Neural progenitor cell (in vitro differentiated cells): ENCODE data around the gene UBE2L6. TPM values are rescaled to one million over a fixed set of nuclear protein-coding genes. Genes with fewer than 3 reads are reported as not detected.

Experiments
- DNase-seq: peaks from one replicate; pipeline ENCODE4 v3.0.0-alpha.2; 2016; ENCODE audit warnings: low spot score
- H2AFZ ChIP-seq: fragments of 200-600 bp; sonication (generic); replicated peaks from 2 replicates; pipeline ENCODE4 v1.6.1; 2016; ENCODE audit warnings: antibody characterized with exemption
- H3F3A ChIP-seq: fragments of 200-600 bp; sonication (generic); 2 replicates; pipeline ENCODE4 v1.6.1; 2016; ENCODE audit warnings: antibody characterized with exemption, low read depth
- H3K27ac ChIP-seq: fragments of 200-600 bp; sonication (generic); 2 replicates; pipeline ENCODE4 v1.5.1; 2016; ENCODE audit warnings: mild to moderate bottlenecking
- H3K27me3 ChIP-seq: fragments of 200-600 bp; sonication (generic); 2 replicates; pipeline ENCODE4 v1.6.1; 2016; ENCODE audit warnings: mild to moderate bottlenecking, moderate library complexity
- H3K36me3 ChIP-seq: fragments of 200-600 bp; sonication (generic); 2 replicates; pipeline ENCODE4 v1.5.1; 2016
- H3K4me1 ChIP-seq: fragments of 200-600 bp; sonication (generic); 2 replicates; pipeline ENCODE4 v1.6.1; 2016; ENCODE audit warnings: mixed run types
- H3K4me2 ChIP-seq: fragments of 200-600 bp; sonication (generic); 2 replicates; pipeline ENCODE4 v1.6.1; 2016
- H3K4me3 ChIP-seq: fragments of 200-600 bp; sonication (generic); 2 replicates; pipeline ENCODE4 v1.5.1; 2016
- H3K79me2 ChIP-seq: fragments of 200-600 bp; sonication (generic); 2 replicates; pipeline ENCODE4 v1.6.1; 2016; ENCODE audit warnings: low read depth
- H3K9ac ChIP-seq: fragments of 200-600 bp; sonication (generic); 2 replicates; pipeline ENCODE4 v1.6.1; 2016
- H3K9me3 ChIP-seq: fragments of 200-600 bp; sonication (generic); 2 replicates; pipeline ENCODE4 v1.5.1; 2016; ENCODE audit warnings: low read depth
- H4K20me1 ChIP-seq: fragments of 200-600 bp; sonication (generic); 2 replicates; pipeline ENCODE4 v1.6.1; 2016; ENCODE audit warnings: low read depth
- H3K27ac Mint-ChIP-seq: 3 replicates; pipeline ENCODE4 v1.8.0; 2021; ENCODE audit warnings: mixed read lengths
- H3K27me3 Mint-ChIP-seq: 2 replicates; pipeline ENCODE4 v1.8.0; 2022; ENCODE audit warnings: low read depth, mild to moderate bottlenecking, inconsistent platforms, moderate library complexity, mixed read lengths; ENCODE audit not compliant: insufficient read depth
- H3K36me3 Mint-ChIP-seq: 3 replicates; pipeline ENCODE4 v1.8.0; 2021; ENCODE audit warnings: mixed read lengths
- H3K4me1 Mint-ChIP-seq: 3 replicates; pipeline ENCODE4 v1.8.0; 2021; ENCODE audit warnings: mixed read lengths
- H3K4me3 Mint-ChIP-seq: 3 replicates; pipeline ENCODE4 v1.8.0; 2021; ENCODE audit warnings: mild to moderate bottlenecking, moderate library complexity, mixed read lengths
- H3K9me3 Mint-ChIP-seq: 3 replicates; pipeline ENCODE4 v1.8.0; 2020; ENCODE audit warnings: mixed read lengths
- EZH2 ChIP-seq: fragments of 200-600 bp; sonication (generic); IDR thresholded peaks from 2 replicates; pipeline ENCODE4 v1.6.1; 2017; ENCODE audit warnings: antibody characterized with exemption, mild to moderate bottlenecking, moderate library complexity
- EZH2phosphoT487 ChIP-seq: fragments of 200-600 bp; sonication (generic); IDR thresholded peaks from 2 replicates; pipeline ENCODE4 v1.6.1; 2017; ENCODE audit warnings: antibody characterized with exemption
- total RNA-seq: library from RNA; depleted of rRNA; stranded (reverse); fragments of >200 nt; gene quantifications from 2 replicates; pipeline ENCODE4 v1.2.3, GENCODE V29; 2015; ENCODE audit warnings: low replicate concordance
- TF ChIP-seq, protein P1 (sequence below): fragments of 200-600 bp; sonication (generic); IDR thresholded peaks from 2 replicates; pipeline ENCODE4 v1.5.1; 2017; ENCODE audit warnings: antibody characterized with exemption, mild to moderate bottlenecking

The UBE2L6 gene
- total RNA-seq, 1 donor from 2014 or later, result 76.2 TPM

- no peak for DNase-seq
- H3K27ac ChIP-seq, result peak overlapping the region; percentile 97
- H3F3A ChIP-seq, result peaks cover 45% of the 10 kb centered on the region
- H3K4me1 ChIP-seq, result peaks cover 50% of the 10 kb centered on the region
- no peaks in the 10 kb centered on the region for H3K9me3 ChIP-seq
- H3K36me3 ChIP-seq, result no peaks in the 10 kb centered on the region
- Mint-ChIP-seq H3K27me3 (peaks cover 6% of the 10 kb centered on the region), H3K4me1 (peaks cover 58% of the 10 kb centered on the region), H3K36me3 (peaks cover 9% of the 10 kb centered on the region), H3K9me3 (no peaks in the 10 kb centered on the region), H3K27ac (no peak overlapping the region), H3K4me3 (peak overlapping the region; percentile 60)
- H3K79me2 ChIP-seq, result peaks cover 20% of the 10 kb centered on the region
- H3K4me3 ChIP-seq, result no peak overlapping the region
- no peak for TF ChIP-seq EZH2phosphoT487
- H3K4me2 ChIP-seq, result peak overlapping the region; percentile 76
- no peak overlapping the region for H2AFZ ChIP-seq
- H4K20me1 ChIP-seq, result no peaks in the 10 kb centered on the region
- H3K27me3 ChIP-seq, result no peaks in the 10 kb centered on the region
- no peak overlapping the region for H3K9ac ChIP-seq
Measured at GRCh38 chr11:57596266-57596885, 28.9 kb upstream of the UBE2L6 start.

GRCh38 chr11:57588046-57588710 lies 20.7 kb upstream of the UBE2L6 start:
- Histone ChIP-seq H3K4me3 (no peak overlapping the region), H4K20me1 (no peaks in the 10 kb centered on the region), H3K79me2 (no peaks in the 10 kb centered on the region), H3K9me3 (no peaks in the 10 kb centered on the region), H3K9ac (no peak overlapping the region), H3K36me3 (no peaks in the 10 kb centered on the region), H3F3A (peaks cover 20% of the 10 kb centered on the region), H3K27me3 (no peaks in the 10 kb centered on the region), H3K4me1 (peaks cover 23% of the 10 kb centered on the region), H2AFZ (no peak overlapping the region), H3K4me2 (no peak overlapping the region), H3K27ac (no peak overlapping the region)
- Mint-ChIP-seq H3K9me3 (peaks cover 22% of the 10 kb centered on the region), H3K27me3 (peaks cover 7% of the 10 kb centered on the region), H3K4me3 (no peak overlapping the region), H3K27ac (no peak overlapping the region), H3K4me1 (peaks cover 36% of the 10 kb centered on the region), H3K36me3 (peaks cover 7% of the 10 kb centered on the region)
- DNase-seq, result no peak
- TF ChIP-seq EZH2 (no peak), EZH2phosphoT487 (no peak)
- TF ChIP-seq, protein P1, sequence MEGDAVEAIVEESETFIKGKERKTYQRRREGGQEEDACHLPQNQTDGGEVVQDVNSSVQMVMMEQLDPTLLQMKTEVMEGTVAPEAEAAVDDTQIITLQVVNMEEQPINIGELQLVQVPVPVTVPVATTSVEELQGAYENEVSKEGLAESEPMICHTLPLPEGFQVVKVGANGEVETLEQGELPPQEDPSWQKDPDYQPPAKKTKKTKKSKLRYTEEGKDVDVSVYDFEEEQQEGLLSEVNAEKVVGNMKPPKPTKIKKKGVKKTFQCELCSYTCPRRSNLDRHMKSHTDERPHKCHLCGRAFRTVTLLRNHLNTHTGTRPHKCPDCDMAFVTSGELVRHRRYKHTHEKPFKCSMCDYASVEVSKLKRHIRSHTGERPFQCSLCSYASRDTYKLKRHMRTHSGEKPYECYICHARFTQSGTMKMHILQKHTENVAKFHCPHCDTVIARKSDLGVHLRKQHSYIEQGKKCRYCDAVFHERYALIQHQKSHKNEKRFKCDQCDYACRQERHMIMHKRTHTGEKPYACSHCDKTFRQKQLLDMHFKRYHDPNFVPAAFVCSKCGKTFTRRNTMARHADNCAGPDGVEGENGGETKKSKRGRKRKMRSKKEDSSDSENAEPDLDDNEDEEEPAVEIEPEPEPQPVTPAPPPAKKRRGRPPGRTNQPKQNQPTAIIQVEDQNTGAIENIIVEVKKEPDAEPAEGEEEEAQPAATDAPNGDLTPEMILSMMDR, result no peak

- Histone ChIP-seq H3K4me1 (peaks cover 23% of the 10 kb centered on the region), H3K36me3 (no peaks in the 10 kb centered on the region), H2AFZ (no peak overlapping the region), H4K20me1 (no peaks in the 10 kb centered on the region), H3K4me2 (no peak overlapping the region), H3K27ac (no peak overlapping the region), H3K9ac (no peak overlapping the region), H3K4me3 (no peak overlapping the region), H3K79me2 (no peaks in the 10 kb centered on the region), H3K9me3 (no peaks in the 10 kb centered on the region), H3F3A (peaks cover 20% of the 10 kb centered on the region), H3K27me3 (no peaks in the 10 kb centered on the region)
- peaks cover 22% of the 10 kb centered on the region for H3K9me3 Mint-ChIP-seq
- H3K27me3 Mint-ChIP-seq, result peaks cover 7% of the 10 kb centered on the region
- H3K27ac Mint-ChIP-seq, result no peak overlapping the region
- peaks cover 31% of the 10 kb centered on the region for H3K4me1 Mint-ChIP-seq
- H3K36me3 Mint-ChIP-seq, result peaks cover 7% of the 10 kb centered on the region
- TF ChIP-seq EZH2, result no peak
- TF ChIP-seq, protein P1, result no peak
- TF ChIP-seq EZH2phosphoT487, result no peak
- no peak for DNase-seq
- H3K4me3 Mint-ChIP-seq, result no peak overlapping the region
Measured at GRCh38 chr11:57586711-57587245, 19.3 kb upstream of the UBE2L6 start.

GRCh38 chr11:57585301-57585700 lies 17.8 kb upstream of the UBE2L6 start:
- Histone ChIP-seq H3K27ac (no peak overlapping the region), H3K9me3 (no peaks in the 10 kb centered on the region), H3K9ac (no peak overlapping the region), H3F3A (peaks cover 17% of the 10 kb centered on the region), H2AFZ (peak overlapping the region; percentile 97), H3K79me2 (no peaks in the 10 kb centered on the region), H3K4me3 (no peak overlapping the region), H3K4me1 (peaks cover 23% of the 10 kb centered on the region), H3K4me2 (peak overlapping the region; percentile 53), H4K20me1 (no peaks in the 10 kb centered on the region), H3K27me3 (no peaks in the 10 kb centered on the region), H3K36me3 (no peaks in the 10 kb centered on the region)
- Mint-ChIP-seq H3K36me3 (peaks cover 7% of the 10 kb centered on the region), H3K27ac (peak overlapping the region; percentile 14), H3K27me3 (peaks cover 7% of the 10 kb centered on the region), H3K4me3 (no peak overlapping the region), H3K4me1 (peaks cover 26% of the 10 kb centered on the region), H3K9me3 (peaks cover 22% of the 10 kb centered on the region)
- TF ChIP-seq EZH2phosphoT487, result no peak
- no peak for DNase-seq
